Stimulated activated CD4-positive, alpha-beta T cell treated with anti-CD3 and anti-CD28 coated beads, Interleukin-4, amount 100 ng/mL, for 4 hours (primary cell): ENCODE measurements around the gene NUDT8.
"Not testable (repeated sequence)": the region's sequence is repeated elsewhere in the genome, so short reads cannot be mapped to it uniquely, and the experiment has no call there.

ENCODE experiments used
- DNase-seq, 2 experiments: peaks; one replicate each; pipeline ENCODE4 v3.0.0-alpha.2; 2020

The NUDT8 gene

DNA sequence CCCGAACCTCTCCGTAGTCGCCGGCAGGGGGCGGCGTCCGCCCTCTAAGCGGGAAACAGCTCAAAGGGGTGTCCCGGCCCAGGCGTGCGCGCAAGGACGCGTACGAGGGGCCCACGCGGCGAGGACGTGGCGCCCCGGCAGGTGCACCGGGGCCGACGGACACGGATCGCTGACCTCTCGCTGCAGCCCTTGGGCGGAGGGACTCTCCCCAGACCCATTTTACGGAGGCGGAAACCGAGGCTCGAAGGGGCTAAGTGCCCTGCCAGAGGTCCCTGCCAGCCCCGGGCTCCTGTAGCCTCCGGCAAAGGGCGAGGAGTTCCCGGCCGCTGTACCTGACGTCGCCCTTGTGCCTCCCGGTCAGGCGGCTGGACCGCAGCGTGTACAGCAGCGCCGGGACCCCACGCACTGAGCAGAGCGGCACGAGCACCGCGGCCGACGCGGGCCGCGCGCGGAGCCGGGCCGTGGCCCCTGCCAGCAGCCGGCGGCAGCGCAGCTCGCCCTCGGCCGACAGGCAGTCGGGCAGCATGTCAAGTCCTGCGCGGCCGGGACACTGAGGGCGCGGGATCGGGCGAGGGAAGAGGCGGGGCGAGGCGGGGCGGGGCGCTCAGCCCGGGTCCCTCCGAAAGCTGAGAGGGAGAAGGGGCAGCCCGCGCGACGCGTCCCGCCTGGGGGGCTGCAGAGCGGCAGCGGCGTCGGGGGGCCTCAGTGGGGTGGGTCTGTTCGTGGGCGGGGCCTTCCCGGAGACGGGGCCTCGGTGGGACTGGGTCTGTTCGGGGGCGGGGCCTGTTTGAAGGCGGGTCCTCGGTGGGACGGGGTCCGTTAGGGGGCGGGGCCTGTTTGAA, at the start of gene NUDT8:
NUDT8 (minus strand) TSS at position 552 of the 842 bp plus-strand sequence; CDS start at position 526, 26 bp downstream.
- DNase-seq: peak; percentile 84 to 85

- DNase-seq: no peak
These were observed 45.5 kb upstream of the NUDT8 start for GRCh38 chr11:67675058-67675747.

DNA sequence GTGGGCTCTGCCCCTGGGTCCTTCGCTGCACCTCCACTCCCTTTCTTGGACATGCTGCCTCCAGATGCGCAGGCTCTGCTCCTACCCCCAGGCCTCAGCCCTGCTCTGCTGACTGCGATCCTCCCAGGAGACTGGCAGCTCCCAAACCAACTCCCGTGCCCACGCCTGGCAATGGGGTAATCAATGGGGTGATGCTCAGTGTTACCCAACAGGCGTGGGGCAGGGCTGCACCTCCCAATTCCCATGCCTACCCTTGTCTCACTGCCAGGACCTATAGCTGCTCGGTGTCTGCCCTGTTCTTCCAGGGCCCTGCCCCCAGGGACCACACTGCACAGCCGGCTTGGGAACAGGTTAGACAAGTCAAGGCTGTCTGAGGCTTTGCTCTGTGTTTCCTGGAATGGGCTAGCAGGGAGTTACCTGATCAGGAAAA, 44.7 kb upstream of the NUDT8 start, which contains the start of gene ALDH3B2:
ALDH3B2 (minus strand) TSS at position 182 of the 430 bp plus-strand sequence. CDS start 7,688 bp downstream, outside the sequence.
- no peak for DNase-seq

DNA sequence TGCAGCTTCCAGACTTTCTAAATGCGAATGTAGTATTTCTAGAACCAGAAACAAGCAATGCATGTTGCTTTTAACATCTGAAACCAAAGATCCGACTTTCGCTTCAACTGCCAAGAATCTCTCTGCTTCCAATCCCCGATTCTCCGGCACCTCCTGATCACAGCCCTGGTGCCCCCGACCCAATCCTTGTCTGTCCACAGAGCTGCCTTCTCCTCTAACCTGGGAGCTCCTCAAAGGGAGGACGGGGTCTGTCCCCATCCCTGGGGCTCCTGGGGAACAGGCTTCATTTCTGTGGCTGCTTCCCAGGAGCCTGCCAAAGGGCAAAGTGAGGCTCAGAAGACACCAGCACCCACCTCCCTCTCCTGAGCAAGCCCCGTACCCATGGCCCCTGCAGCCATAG, 44.2 kb upstream of the NUDT8 start:
- no peak for DNase-seq

GRCh38 chr11:67673358-67673757, 43.6 kb upstream of the NUDT8 start:
- DNase-seq: no peak

GRCh38 chr11:67671211-67671520, 41.4 kb upstream of the NUDT8 start:
- no peak for DNase-seq

DNA sequence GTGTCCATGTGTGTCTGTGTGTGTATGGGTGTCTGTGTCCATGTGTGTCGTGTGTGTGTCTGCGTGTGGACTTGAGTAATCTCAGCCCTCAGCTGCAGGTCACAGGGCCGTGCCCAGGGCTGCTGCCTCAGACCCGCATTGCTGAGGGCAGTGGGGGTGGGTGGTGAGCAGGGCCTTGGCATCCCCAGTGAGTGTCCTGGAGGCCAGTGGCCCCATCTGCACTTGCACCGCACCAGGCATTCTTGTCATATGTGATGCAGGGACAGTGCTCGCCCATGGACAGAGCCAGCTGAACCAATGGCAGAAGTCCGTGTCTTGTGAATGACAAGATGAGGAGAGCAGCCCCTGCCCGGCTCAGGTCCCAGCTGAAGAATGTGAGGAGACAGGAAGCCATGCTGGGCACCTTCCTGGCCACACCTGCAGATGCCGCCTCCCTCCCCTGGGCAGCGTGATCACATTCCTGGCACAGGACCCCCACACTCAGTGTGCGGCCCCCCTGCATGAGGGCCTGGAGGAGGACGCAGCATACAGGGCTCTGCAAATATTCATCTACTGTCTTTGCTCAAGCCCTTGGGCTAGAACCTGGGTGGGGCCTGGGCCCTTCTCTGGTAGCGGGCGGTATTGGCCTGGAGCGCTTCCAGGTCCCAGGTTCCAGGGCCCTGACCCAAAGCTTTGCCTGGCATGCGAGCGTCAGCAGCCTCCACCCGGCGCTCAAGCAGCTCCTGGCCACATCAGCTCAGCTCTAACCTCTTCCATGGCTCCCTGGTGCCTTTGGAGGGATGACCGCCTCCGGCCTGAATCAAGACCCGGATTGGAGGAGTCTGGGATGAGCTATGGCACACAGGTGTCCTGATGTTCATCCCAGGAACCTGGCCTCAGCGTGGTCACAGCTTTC, 40.8 kb upstream of the NUDT8 start:
- DNase-seq: no peak

GRCh38 chr11:67668192-67668551, 38.4 kb upstream of the NUDT8 start:
- no peak for DNase-seq

DNA sequence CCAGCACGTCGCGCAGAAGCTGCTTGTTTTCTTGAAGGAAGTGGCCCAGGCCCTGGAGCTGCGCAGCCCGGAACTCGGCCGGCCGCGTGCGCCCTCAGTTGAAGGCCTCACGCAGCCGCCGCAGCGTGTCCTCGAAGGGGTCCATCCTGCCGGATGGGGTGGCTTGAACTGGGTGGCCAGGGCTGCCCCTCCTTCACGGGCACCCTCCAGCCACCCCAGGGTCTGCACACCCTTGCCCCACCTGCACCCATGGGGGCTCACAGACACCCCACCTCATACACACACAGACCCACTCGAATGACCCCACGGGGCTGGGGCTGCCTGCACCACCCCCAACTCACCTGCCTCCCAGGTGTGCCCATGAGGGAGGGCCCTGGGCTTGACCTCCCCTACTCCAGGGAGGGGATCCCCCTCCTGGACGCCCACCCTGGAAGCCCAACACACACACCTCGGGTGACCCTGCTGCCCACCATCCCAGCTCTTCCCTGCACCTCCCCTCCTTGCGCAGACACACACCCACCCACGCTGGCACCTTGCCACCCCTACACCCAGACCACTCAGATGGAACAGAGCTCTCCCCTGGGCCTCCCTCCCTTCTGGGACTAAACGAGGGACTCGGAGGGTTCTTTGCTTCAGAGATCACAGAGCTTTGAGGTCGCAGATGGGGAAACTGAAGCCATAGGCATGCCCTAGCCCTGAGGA, 37.9 kb upstream of the NUDT8 start:
- no peak for DNase-seq

- no peak for DNase-seq
These were observed 37.1 kb upstream of the NUDT8 start for GRCh38 chr11:67666676-67667489.

GRCh38 chr11:67666303-67666645, 36.5 kb upstream of the NUDT8 start:
- DNase-seq: no peak

GRCh38 chr11:67665541-67666302, 36.0 kb upstream of the NUDT8 start:
- DNase-seq: no peak

GRCh38 chr11:67664696-67665540, 35.2 kb upstream of the NUDT8 start:
- DNase-seq: no peak

GRCh38 chr11:67664213-67664585, 34.5 kb upstream of the NUDT8 start:
- no peak for DNase-seq

GRCh38 chr11:67663532-67664212, 33.9 kb upstream of the NUDT8 start:
- no peak for DNase-seq

GRCh38 chr11:67662835-67663531, 33.2 kb upstream of the NUDT8 start:
- DNase-seq: no peak

- DNase-seq: no peak
These were observed 32.6 kb upstream of the NUDT8 start for GRCh38 chr11:67662142-67662834.

- not testable (repeated sequence) for DNase-seq
These were observed 31.0 kb upstream of the NUDT8 start for GRCh38 chr11:67660752-67661151.
